CD4-positive, alpha-beta T cell (primary cell): Measurements from ENCODE around the gene NAGS. TPM values are rescaled to one million over a fixed set of nuclear protein-coding genes. Genes with fewer than 3 reads are reported as not detected.

Source experiments
- ATAC-seq: fragments of 200-7000 bp; cut with Tn5 transposase; one replicate; pipeline ENCODE4 v1.10.0; 2022; ENCODE audit warnings: mild to moderate bottlenecking; ENCODE audit not compliant: poor library complexity
- CTCF ChIA-PET: fragments of 350-600 bp; sonication (Branson Sonifier 250); formaldehyde crosslinking; loops from one replicate; lab custom pipeline; 2021; ENCODE audit warnings: antibody characterized with exemption, inconsistent platforms; lab: Charles Lee
- POLR2A ChIA-PET: fragments of 350-600 bp; sonication (Branson Sonifier 250); formaldehyde crosslinking; loops from one replicate; lab custom pipeline; 2021; ENCODE audit warnings: antibody characterized with exemption, inconsistent platforms; lab: Charles Lee
- DNase-seq, 14 experiments: peaks; one replicate each; pipeline ENCODE4 v3.0.0-alpha.2; 2013 to 2020; ENCODE audit warnings: mixed read lengths in 2 of 14
- H3K27ac ChIP-seq, 2 donors: one replicate each; pipeline versions ENCODE4 v1.5.1 to v1.7.0; 2013; ENCODE audit warnings: low read length in 2 of 2, low read depth in 1 of 2, mild to moderate bottlenecking in 1 of 2
- H3K27me3 ChIP-seq, 2 experiments: 1 replicate in 1 of 2; 2 replicates in 1 of 2; pipeline versions ENCODE4 v1.6.1 to v1.7.0; 2013; ENCODE audit warnings: low read length in 2 of 2, control low read depth in 1 of 2, mild to moderate bottlenecking in 1 of 2, moderate library complexity in 1 of 2; ENCODE audit not compliant: insufficient read depth in 2 of 2, control insufficient read depth in 1 of 2
- H3K36me3 ChIP-seq: one replicate; pipeline ENCODE4 v1.6.1; 2013; ENCODE audit warnings: low read length, control low read depth; ENCODE audit not compliant: insufficient read depth
- H3K4me1 ChIP-seq: one replicate; pipeline ENCODE4 v1.6.1; 2013; ENCODE audit warnings: low read length, control low read depth; ENCODE audit not compliant: insufficient read depth
- H3K4me3 ChIP-seq: one replicate; pipeline ENCODE4 v1.5.1; 2013; ENCODE audit warnings: mild to moderate bottlenecking, low read length, moderate library complexity
- H3K9me3 ChIP-seq, 2 experiments: 1 replicate in 1 of 2; 2 replicates in 1 of 2; pipeline versions ENCODE4 v1.6.1 to v1.7.0; 2013; ENCODE audit warnings: low read length in 2 of 2, mild to moderate bottlenecking in 2 of 2, control low read depth in 1 of 2, moderate library complexity in 1 of 2; ENCODE audit not compliant: control insufficient read depth in 1 of 2, insufficient read depth in 1 of 2
- H3K27ac Mint-ChIP-seq: one replicate; pipeline ENCODE4 v1.8.0; 2020; ENCODE audit warnings: mixed read lengths
- H3K27me3 Mint-ChIP-seq: one replicate; pipeline ENCODE4 v1.8.0; 2021; ENCODE audit warnings: mixed read lengths
- H3K36me3 Mint-ChIP-seq: one replicate; pipeline ENCODE4 v1.8.0; 2021; ENCODE audit warnings: low read depth, mixed read lengths
- H3K4me1 Mint-ChIP-seq: one replicate; pipeline ENCODE4 v1.8.0; 2021; ENCODE audit warnings: low read depth, mixed read lengths
- H3K4me3 Mint-ChIP-seq: one replicate; pipeline ENCODE4 v1.8.0; 2020; ENCODE audit warnings: mild to moderate bottlenecking, mixed read lengths
- H3K9me3 Mint-ChIP-seq: one replicate; pipeline ENCODE4 v1.8.0; 2020; ENCODE audit warnings: mixed read lengths
- intact Hi-C, 2 experiments: fragments of 100-400 bp; cut with DNase I in 1 of 2; cut with micrococcal nuclease in 1 of 2; formaldehyde crosslinking; loops; one replicate each; pipeline versions ENCODE4 v1.15.1 to v1.9.0; 2023 to 2025; cut with DNase I, micrococcal nuclease
- total RNA-seq, 174 experiments: library from RNA in 2 of 174; stranded (reverse) in 2 of 174; gene quantifications; one replicate each; pipeline ENCODE4 v1.2.3 and lab custom pipeline; 2021 to 2026
- TF ChIP-seq, protein P1 (sequence below): fragments of 200-600 bp; IDR thresholded peaks from one replicate; pipeline ENCODE4 v1.8.0; 2022; ENCODE audit warnings: antibody characterized with exemption, mild to moderate bottlenecking

The NAGS gene
- total RNA-seq, 2 experiments from 2014 or later = 0.14 to 0.56 TPM

DNA sequence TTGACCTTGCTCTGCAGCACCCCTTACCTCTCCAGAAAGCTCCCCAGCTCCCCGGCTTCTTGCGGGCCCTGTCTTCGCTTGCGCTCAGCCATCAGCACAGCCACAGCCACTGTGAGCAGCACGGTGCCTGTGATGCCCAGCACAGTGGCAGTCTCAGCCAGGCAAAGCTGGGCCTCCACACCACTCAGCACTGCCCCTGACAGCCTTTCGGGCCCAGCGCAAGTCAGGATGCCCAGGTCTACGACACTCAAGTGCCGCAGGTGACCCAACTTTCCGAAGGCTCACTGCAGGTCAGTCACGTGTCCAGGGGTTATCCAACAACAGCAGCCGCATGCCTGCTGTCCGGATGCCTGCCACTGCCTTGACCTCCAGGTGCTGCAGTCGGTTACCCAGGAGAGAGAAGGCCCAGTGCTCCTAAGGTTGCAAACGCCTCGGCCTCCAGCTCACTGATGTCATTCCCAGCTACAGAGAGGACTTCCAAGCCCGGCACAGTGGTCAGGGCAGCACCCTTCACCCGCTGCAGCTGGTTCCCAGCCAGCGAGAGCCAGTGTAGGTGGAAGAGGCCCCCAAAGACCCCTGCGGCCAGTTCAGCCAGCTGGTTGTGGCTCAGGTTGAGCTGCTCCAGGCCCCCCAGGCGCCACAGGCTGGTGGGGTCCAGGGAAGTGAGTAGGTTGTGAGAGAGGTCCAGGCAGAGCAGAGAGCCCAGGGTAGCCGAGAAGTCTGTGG is 19.3 kb downstream of the NAGS start:
- H3K9me3 ChIP-seq = no peaks in the 10 kb centered on the region
- no peaks in the 10 kb centered on the region for H3K4me1 Mint-ChIP-seq
- no peak overlapping the region for H3K4me3 Mint-ChIP-seq
- no peaks in the 10 kb centered on the region for H3K27me3 ChIP-seq
- intact Hi-C loops = no loop called here
- H3K4me1 ChIP-seq = no peaks in the 10 kb centered on the region
- H3K27me3 Mint-ChIP-seq = no peaks in the 10 kb centered on the region
- no peaks in the 10 kb centered on the region for H3K36me3 Mint-ChIP-seq
- no peak overlapping the region for H3K27ac Mint-ChIP-seq
- ChIA-PET CTCF (no interaction called here), POLR2A (no interaction called here)
- H3K36me3 ChIP-seq = no peaks in the 10 kb centered on the region
- TF ChIP-seq, protein P1, sequence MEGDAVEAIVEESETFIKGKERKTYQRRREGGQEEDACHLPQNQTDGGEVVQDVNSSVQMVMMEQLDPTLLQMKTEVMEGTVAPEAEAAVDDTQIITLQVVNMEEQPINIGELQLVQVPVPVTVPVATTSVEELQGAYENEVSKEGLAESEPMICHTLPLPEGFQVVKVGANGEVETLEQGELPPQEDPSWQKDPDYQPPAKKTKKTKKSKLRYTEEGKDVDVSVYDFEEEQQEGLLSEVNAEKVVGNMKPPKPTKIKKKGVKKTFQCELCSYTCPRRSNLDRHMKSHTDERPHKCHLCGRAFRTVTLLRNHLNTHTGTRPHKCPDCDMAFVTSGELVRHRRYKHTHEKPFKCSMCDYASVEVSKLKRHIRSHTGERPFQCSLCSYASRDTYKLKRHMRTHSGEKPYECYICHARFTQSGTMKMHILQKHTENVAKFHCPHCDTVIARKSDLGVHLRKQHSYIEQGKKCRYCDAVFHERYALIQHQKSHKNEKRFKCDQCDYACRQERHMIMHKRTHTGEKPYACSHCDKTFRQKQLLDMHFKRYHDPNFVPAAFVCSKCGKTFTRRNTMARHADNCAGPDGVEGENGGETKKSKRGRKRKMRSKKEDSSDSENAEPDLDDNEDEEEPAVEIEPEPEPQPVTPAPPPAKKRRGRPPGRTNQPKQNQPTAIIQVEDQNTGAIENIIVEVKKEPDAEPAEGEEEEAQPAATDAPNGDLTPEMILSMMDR = no peak
- no peak overlapping the region for H3K4me3 ChIP-seq
- DNase-seq = no peak
- ATAC-seq = no peak
- no peak overlapping the region for H3K27ac ChIP-seq
- no peaks in the 10 kb centered on the region for H3K9me3 Mint-ChIP-seq

DNA sequence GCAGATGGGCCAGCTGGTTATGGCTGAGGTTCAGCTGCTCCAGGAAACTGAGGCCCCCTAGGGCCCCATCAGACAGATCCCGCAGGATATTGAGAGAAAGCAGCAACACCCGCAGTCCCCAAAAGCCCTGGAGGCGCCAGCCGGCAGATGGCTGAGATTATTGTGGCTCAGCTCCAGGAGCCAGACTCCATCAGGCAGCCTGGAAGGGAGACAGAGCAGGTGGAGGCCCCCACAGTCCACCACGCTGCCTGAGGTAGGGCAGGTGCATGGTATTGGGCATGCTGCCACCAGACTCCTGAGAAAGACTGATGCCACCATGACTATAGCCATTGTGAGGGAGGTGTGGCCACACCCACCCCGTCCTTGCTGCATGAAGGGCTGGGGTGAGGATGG is 19.8 kb downstream of the NAGS start:
- Histone ChIP-seq H3K4me3 (no peak overlapping the region), H3K36me3 (no peaks in the 10 kb centered on the region), H3K4me1 (no peaks in the 10 kb centered on the region), H3K27me3 (no peaks in the 10 kb centered on the region), H3K27ac (no peak overlapping the region), H3K9me3 (no peaks in the 10 kb centered on the region)
- no peak overlapping the region for H3K27ac Mint-ChIP-seq
- ChIA-PET POLR2A (no interaction called here), CTCF (no interaction called here)
- no peaks in the 10 kb centered on the region for H3K27me3 Mint-ChIP-seq
- H3K4me3 Mint-ChIP-seq = no peak overlapping the region
- H3K4me1 Mint-ChIP-seq = no peaks in the 10 kb centered on the region
- no peaks in the 10 kb centered on the region for H3K9me3 Mint-ChIP-seq
- H3K36me3 Mint-ChIP-seq = no peaks in the 10 kb centered on the region
- intact Hi-C loops = no loop called here
- ATAC-seq = no peak
- no peak for DNase-seq
- TF ChIP-seq, protein P1 = no peak

DNA sequence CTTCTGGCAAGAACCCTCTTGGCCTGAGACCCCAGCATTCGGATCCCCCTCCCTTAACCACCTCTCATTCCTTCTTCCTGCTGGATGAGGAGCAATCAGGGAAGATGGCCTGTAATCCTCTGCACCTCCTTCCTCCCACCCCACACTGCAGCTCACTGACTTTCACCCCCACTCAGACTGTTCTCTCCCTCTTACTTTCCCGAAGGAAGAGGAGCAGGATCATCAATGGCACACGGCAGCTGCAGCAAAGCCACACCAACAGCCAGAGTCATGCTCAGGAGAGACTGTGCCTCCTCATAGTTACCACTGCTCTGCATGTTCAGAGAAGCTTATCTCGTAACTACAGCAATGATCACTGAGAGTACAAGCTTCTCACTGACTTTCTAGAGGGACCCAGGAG is 20.4 kb downstream of the NAGS start:
- H3K4me1 Mint-ChIP-seq = no peaks in the 10 kb centered on the region
- Histone ChIP-seq H3K4me3 (no peak overlapping the region), H3K27ac (no peak overlapping the region), H3K4me1 (no peaks in the 10 kb centered on the region), H3K36me3 (no peaks in the 10 kb centered on the region), H3K9me3 (no peaks in the 10 kb centered on the region), H3K27me3 (no peaks in the 10 kb centered on the region)
- H3K9me3 Mint-ChIP-seq = no peaks in the 10 kb centered on the region
- ChIA-PET POLR2A (no interaction called here), CTCF (interaction anchor here (1.7 kb wide), 1 partner anchor 16 kb away, joined by 4 read pairs; no protein-coding TSS in a partner anchor)
- H3K27me3 Mint-ChIP-seq = no peaks in the 10 kb centered on the region
- no peaks in the 10 kb centered on the region for H3K36me3 Mint-ChIP-seq
- H3K4me3 Mint-ChIP-seq = no peak overlapping the region
- no peak for DNase-seq
- no peak overlapping the region for H3K27ac Mint-ChIP-seq
- no peak for ATAC-seq
- TF ChIP-seq, protein P1 = no peak
- intact Hi-C loops = no loop called here
